KMS-11 (cell line): Measurements from ENCODE around the gene HAVCR2.

Source experiments
- H2AFZ ChIP-seq: fragments of 200-600 bp; sonication (generic); 2 replicates; pipeline ENCODE4 v1.6.1; 2016; ENCODE audit warnings: antibody characterized with exemption, mixed run types, low read depth
- H3K27ac ChIP-seq: fragments of 200-600 bp; sonication (generic); 2 replicates; pipeline ENCODE4 v1.6.1; 2016; ENCODE audit warnings: mild to moderate bottlenecking, mixed run types
- H3K27me3 ChIP-seq: fragments of 200-600 bp; sonication (generic); 2 replicates; pipeline ENCODE4 v1.6.1; 2017; ENCODE audit warnings: mild to moderate bottlenecking, low read depth, mixed run types, moderate library complexity; ENCODE audit not compliant: insufficient read depth
- H3K36me3 ChIP-seq: fragments of 200-600 bp; sonication (generic); 2 replicates; pipeline ENCODE4 v1.6.1; 2017; ENCODE audit warnings: mild to moderate bottlenecking, mixed run types; ENCODE audit not compliant: insufficient read depth
- H3K4me1 ChIP-seq: fragments of 200-600 bp; sonication (generic); 2 replicates; pipeline ENCODE4 v1.6.1; 2016; ENCODE audit warnings: mild to moderate bottlenecking, low read depth, mixed run types; ENCODE audit not compliant: poor library complexity, severe bottlenecking
- H3K4me2 ChIP-seq: fragments of 200-600 bp; sonication (generic); 2 replicates; pipeline ENCODE4 v1.7.0; 2016; ENCODE audit warnings: mild to moderate bottlenecking, mixed run types
- H3K4me3 ChIP-seq: fragments of 200-600 bp; sonication (generic); IDR thresholded peaks from 2 replicates; pipeline ENCODE4 v1.6.1; 2017; ENCODE audit warnings: low read depth, low read length, mixed read lengths; ENCODE audit not compliant: insufficient read depth
- H3K79me2 ChIP-seq: fragments of 200-600 bp; sonication (generic); 2 replicates; pipeline ENCODE4 v1.6.1; 2016; ENCODE audit warnings: low read depth, mixed run types; ENCODE audit not compliant: insufficient read depth
- H3K9ac ChIP-seq: fragments of 200-600 bp; sonication (generic); 2 replicates; pipeline ENCODE4 v1.6.1; 2016; ENCODE audit warnings: mild to moderate bottlenecking, mixed run types
- H4K20me1 ChIP-seq: fragments of 200-600 bp; sonication (generic); 2 replicates; pipeline ENCODE4 v1.6.1; 2016; ENCODE audit warnings: mild to moderate bottlenecking, mixed run types; ENCODE audit not compliant: insufficient read depth
- TF ChIP-seq, protein P1 (sequence below): fragments of 200-600 bp; sonication (generic); conservative IDR thresholded peaks from 2 replicates; pipeline ENCODE4 v1.6.1; 2017; ENCODE audit warnings: low read depth, mild to moderate bottlenecking, antibody characterized with exemption, low read length, moderate library complexity, mixed read lengths

Gene HAVCR2

DNA sequence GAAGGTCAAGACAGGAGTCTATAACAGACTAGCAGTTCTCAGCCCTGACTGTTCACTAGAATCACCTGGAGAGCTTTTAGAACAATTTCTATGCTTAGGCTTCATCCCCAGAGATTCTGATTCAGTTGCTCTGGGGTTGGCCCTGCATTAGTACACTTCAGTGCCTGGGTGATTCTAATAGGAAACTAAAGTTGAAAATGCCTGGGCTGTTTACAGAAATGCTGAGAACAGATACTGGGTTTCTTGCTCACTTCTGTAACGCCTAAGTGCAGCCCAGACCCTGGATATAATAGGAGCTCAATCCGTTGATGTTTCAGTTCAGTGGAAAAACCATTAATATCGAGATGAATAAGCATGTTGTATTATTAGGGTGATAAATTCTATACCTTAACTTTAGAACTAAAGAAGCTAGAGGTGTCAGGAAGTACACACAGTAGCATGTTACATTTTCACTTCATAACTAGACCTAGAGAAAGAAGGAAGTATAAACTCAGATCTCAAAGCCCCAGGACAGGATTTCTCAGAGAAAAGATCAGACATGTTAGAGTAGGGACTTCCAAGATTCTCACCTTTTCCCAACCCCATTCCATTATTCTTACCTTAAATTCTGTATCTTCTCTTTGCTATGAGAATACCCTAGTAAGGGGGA is 20.4 kb downstream of the HAVCR2 start:
- TF ChIP-seq, protein P1, sequence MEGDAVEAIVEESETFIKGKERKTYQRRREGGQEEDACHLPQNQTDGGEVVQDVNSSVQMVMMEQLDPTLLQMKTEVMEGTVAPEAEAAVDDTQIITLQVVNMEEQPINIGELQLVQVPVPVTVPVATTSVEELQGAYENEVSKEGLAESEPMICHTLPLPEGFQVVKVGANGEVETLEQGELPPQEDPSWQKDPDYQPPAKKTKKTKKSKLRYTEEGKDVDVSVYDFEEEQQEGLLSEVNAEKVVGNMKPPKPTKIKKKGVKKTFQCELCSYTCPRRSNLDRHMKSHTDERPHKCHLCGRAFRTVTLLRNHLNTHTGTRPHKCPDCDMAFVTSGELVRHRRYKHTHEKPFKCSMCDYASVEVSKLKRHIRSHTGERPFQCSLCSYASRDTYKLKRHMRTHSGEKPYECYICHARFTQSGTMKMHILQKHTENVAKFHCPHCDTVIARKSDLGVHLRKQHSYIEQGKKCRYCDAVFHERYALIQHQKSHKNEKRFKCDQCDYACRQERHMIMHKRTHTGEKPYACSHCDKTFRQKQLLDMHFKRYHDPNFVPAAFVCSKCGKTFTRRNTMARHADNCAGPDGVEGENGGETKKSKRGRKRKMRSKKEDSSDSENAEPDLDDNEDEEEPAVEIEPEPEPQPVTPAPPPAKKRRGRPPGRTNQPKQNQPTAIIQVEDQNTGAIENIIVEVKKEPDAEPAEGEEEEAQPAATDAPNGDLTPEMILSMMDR, result no peak
- Histone ChIP-seq H3K79me2 (no peaks in the 10 kb centered on the region), H3K36me3 (no peaks in the 10 kb centered on the region)

GRCh38 chr5:157086751-157087359 is 22.0 kb downstream of the HAVCR2 start:
- Histone ChIP-seq H2AFZ (no peak overlapping the region), H3K27ac (no peak overlapping the region), H4K20me1 (no peaks in the 10 kb centered on the region), H3K27me3 (no peaks in the 10 kb centered on the region), H3K79me2 (no peaks in the 10 kb centered on the region), H3K4me3 (no peak overlapping the region), H3K9ac (no peak overlapping the region), H3K36me3 (no peaks in the 10 kb centered on the region), H3K4me2 (no peak overlapping the region), H3K4me1 (no peaks in the 10 kb centered on the region)
- TF ChIP-seq, protein P1, result no peak

More for the DNA sequence above, 20.4 kb downstream of the HAVCR2 start:
- no peaks in the 10 kb centered on the region for H3K4me1 ChIP-seq
- no peak overlapping the region for H3K9ac ChIP-seq
- no peaks in the 10 kb centered on the region for H3K27me3 ChIP-seq
- H3K27ac ChIP-seq, result no peak overlapping the region
- H2AFZ ChIP-seq, result no peak overlapping the region
- H4K20me1 ChIP-seq, result no peaks in the 10 kb centered on the region
- H3K4me3 ChIP-seq, result no peak overlapping the region
- H3K4me2 ChIP-seq, result no peak overlapping the region

DNA sequence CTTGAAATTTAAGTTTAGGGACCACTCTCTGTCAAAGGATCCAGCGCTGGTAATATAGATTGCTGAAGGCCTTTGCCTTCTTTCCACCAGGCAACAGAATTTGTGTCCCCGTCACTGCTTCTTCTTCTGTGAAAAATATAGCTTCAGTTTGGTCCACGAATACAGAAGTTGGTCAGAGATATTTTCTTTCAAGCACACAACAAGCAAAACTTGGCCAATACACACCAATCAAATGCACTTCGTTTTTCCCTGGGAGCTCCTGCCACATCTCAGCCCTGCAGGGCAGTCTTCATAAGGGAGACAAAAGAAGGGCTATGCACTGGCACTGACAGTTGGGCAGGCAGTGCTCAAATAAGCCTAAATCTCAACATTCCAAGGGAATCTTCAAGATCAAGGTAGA is 22.9 kb downstream of the HAVCR2 start:
- TF ChIP-seq, protein P1, result no peak
- H3K79me2 ChIP-seq, result no peaks in the 10 kb centered on the region

GRCh38 chr5:157080286-157080685 is 28.6 kb downstream of the HAVCR2 start:
- H3K27ac ChIP-seq, result no peak overlapping the region
- H2AFZ ChIP-seq, result no peak overlapping the region
- peaks cover 18% of the 10 kb centered on the region for H3K4me1 ChIP-seq
- no peak overlapping the region for H3K4me3 ChIP-seq
- no peak overlapping the region for H3K4me2 ChIP-seq
- no peaks in the 10 kb centered on the region for H4K20me1 ChIP-seq
- no peaks in the 10 kb centered on the region for H3K36me3 ChIP-seq
- no peaks in the 10 kb centered on the region for H3K79me2 ChIP-seq
- H3K9ac ChIP-seq, result no peak overlapping the region
- TF ChIP-seq, protein P1, result no peak
- H3K27me3 ChIP-seq, result no peaks in the 10 kb centered on the region

More for the DNA sequence above, 22.9 kb downstream of the HAVCR2 start:
- Histone ChIP-seq H3K36me3 (no peaks in the 10 kb centered on the region), H3K4me1 (no peaks in the 10 kb centered on the region), H3K4me3 (no peak overlapping the region), H4K20me1 (no peaks in the 10 kb centered on the region), H2AFZ (no peak overlapping the region), H3K27me3 (no peaks in the 10 kb centered on the region), H3K4me2 (no peak overlapping the region), H3K9ac (no peak overlapping the region), H3K27ac (no peak overlapping the region)
